GM12878 (cell line): ENCODE results near the gene TAGLN3. TPM values are rescaled to one million over a fixed set of nuclear protein-coding genes. Genes with fewer than 3 reads are reported as not detected.

Experiments used
- ATAC-seq: fragments of 200-7000 bp; cut with Tn5 transposase; 3 replicates; pipeline ENCODE4 v1.9.1; 2020; ENCODE audit warnings: mild to moderate bottlenecking, moderate library complexity
- BruUV-seq: library from RNA; stranded (reverse); fragments of 400-500 nt; replicated peaks from 2 replicates; lab custom pipeline; 2021; lab: Mats Ljungman, UMichigan
- CTCF ChIA-PET: fragments of 300-600 bp; sonication (Branson Sonifier 250); formaldehyde crosslinking; extraction: SDS; loops from one replicate; lab custom pipeline; 2021; ENCODE audit warnings: inconsistent platforms; lab: Yijun Ruan, JAX
- POLR2A ChIA-PET: fragments of 350-600 bp; formaldehyde crosslinking; extraction: SDS; loops from one replicate; lab custom pipeline; 2021; ENCODE audit warnings: inconsistent platforms; lab: Charles Lee
- RAD21 ChIA-PET: fragments of 300-600 bp; sonication (Branson Sonifier 250); formaldehyde crosslinking; loops from one replicate; lab custom pipeline; 2023; ENCODE audit warnings: antibody characterized with exemption; ENCODE audit not compliant: unreplicated experiment; lab: Charles Lee
- SMC1A ChIA-PET: fragments of 300-600 bp; sonication (Branson Sonifier 250); formaldehyde crosslinking; loops from one replicate; lab custom pipeline; 2023; ENCODE audit not compliant: unreplicated experiment, uncharacterized antibody; lab: Charles Lee
- DNase-seq: peaks from one replicate; pipeline ENCODE4 v3.0.0-alpha.2; 2011; ENCODE audit warnings: low read depth, low spot score
- FAIRE-seq: peaks from 3 replicates; lab custom pipeline; 2011; peaks lifted over from hg19 to GRCh38; lab: Jason Lieb, UNC
- H2AFZ ChIP-seq: 2 replicates; pipeline ENCODE4 v1.6.0; 2011; ENCODE audit warnings: low read depth, low read length, control low read depth; ENCODE audit not compliant: control insufficient read depth
- H3K27ac ChIP-seq: 2 replicates; pipeline ENCODE4 v1.5.1; 2011; ENCODE audit warnings: control low read depth; ENCODE audit not compliant: control insufficient read depth, insufficient read depth
- H3K27me3 ChIP-seq, 2 experiments: replicated peaks in 1 of 2; 2 replicates each; pipeline versions ENCODE4 v1.6.0 to v1.6.1; 2011; ENCODE audit warnings: low read length in 1 of 2; ENCODE audit not compliant: control insufficient read depth in 2 of 2, insufficient read depth in 2 of 2
- H3K36me3 ChIP-seq, 2 experiments: 2 replicates each; pipeline ENCODE4 v1.5.1; 2011; ENCODE audit warnings: low read length in 1 of 2; ENCODE audit not compliant: control insufficient read depth in 2 of 2, insufficient read depth in 2 of 2
- H3K4me1 ChIP-seq: 2 replicates; pipeline ENCODE4 v1.6.1; 2011; ENCODE audit warnings: mild to moderate bottlenecking, low read length, moderate library complexity, mixed read lengths; ENCODE audit not compliant: control insufficient read depth, insufficient read depth
- H3K4me2 ChIP-seq: 2 replicates; pipeline ENCODE4 v1.6.0; 2011; ENCODE audit warnings: control low read depth; ENCODE audit not compliant: control insufficient read depth, insufficient read depth
- H3K4me3 ChIP-seq: fragments of 200-600 bp; sonication (generic); 2 replicates; pipeline ENCODE4 v1.5.1; 2016
- H3K79me2 ChIP-seq: 2 replicates; pipeline ENCODE4 v1.6.0; 2011; ENCODE audit warnings: low read length; ENCODE audit not compliant: control insufficient read depth, insufficient read depth
- H3K9ac ChIP-seq: 2 replicates; pipeline ENCODE4 v1.8.0; 2011; ENCODE audit warnings: low read length, control low read depth, mixed read lengths; ENCODE audit not compliant: control insufficient read depth, insufficient read depth
- H3K9me3 ChIP-seq: replicated peaks from 3 replicates; pipeline ENCODE4 v1.5.1; 2011; ENCODE audit warnings: mild to moderate bottlenecking, low read length; ENCODE audit not compliant: control insufficient read depth, insufficient read depth
- H4K20me1 ChIP-seq: 2 replicates; pipeline ENCODE4 v1.6.0; 2011; ENCODE audit not compliant: control insufficient read depth, insufficient read depth
- BCL3 ChIP-seq: IDR thresholded peaks from 2 replicates; pipeline ENCODE4 v1.6.1; 2011; ENCODE audit warnings: borderline replicate concordance, low read depth, mild to moderate bottlenecking, moderate library complexity, low read length; ENCODE audit not compliant: insufficient read depth, poor library complexity, severe bottlenecking
- CTCF ChIP-seq, 3 experiments: IDR thresholded peaks in 2 of 3; conservative IDR thresholded peaks in 1 of 3; 2 replicates each; pipeline ENCODE4 v1.5.1; 2011; ENCODE audit warnings: low read depth in 3 of 3, low read length in 3 of 3, mild to moderate bottlenecking in 3 of 3, control low read depth in 2 of 3, moderate library complexity in 2 of 3, inconsistent platforms in 1 of 3, mixed read lengths in 1 of 3; ENCODE audit not compliant: control insufficient read depth in 2 of 3, insufficient read depth in 1 of 3; ENCODE audit errors: extremely low read depth in 1 of 3
- E2F8 ChIP-seq: fragments of 450-650 bp; IDR thresholded peaks from 2 replicates; pipeline ENCODE4 v1.6.1; 2018; ENCODE audit warnings: mild to moderate bottlenecking, low read depth, moderate library complexity; ENCODE audit not compliant: partially characterized antibody
- GABPA ChIP-seq: IDR thresholded peaks from 2 replicates; pipeline ENCODE4 v1.6.1; 2014; ENCODE audit warnings: antibody characterized with exemption, low read depth, mild to moderate bottlenecking, inconsistent platforms
- HCFC1 ChIP-seq: fragments of 150-350 bp; IDR thresholded peaks from 2 replicates; pipeline ENCODE4 v1.6.1; 2014; ENCODE audit warnings: low read length
- JUND ChIP-seq: IDR thresholded peaks from 2 replicates; pipeline ENCODE4 v1.6.1; 2012; ENCODE audit warnings: low read depth, mild to moderate bottlenecking, low read length, improper control_type of control experiment, moderate library complexity
- LARP7 ChIP-seq: fragments of 450-650 bp; IDR thresholded peaks from 2 replicates; pipeline ENCODE4 v1.6.1; 2017; ENCODE audit warnings: mild to moderate bottlenecking
- ZNF274 ChIP-seq: IDR thresholded peaks from one replicate; pipeline ENCODE4 v1.8.0; 2011; ENCODE audit not compliant: insufficient read length, insufficient read depth
- WGBS: methylation state at CpG from one replicate; pipeline ENCODE4 v1.1.6; 2016; ENCODE audit warnings: low lambda C conversion rate; ENCODE audit not compliant: insufficient replicate concordance, insufficient coverage; ENCODE audit errors: missing lambda C conversion rate; 5-methylcytosine and 5-hydroxymethylcytosine counted together
- in situ Hi-C: fragments of 300-500 bp; cut with MboI; formaldehyde crosslinking; loops from 9 replicates; pipeline ENCODE4 v1.14.3; 2018; ENCODE audit warnings: mixed read lengths
- intact Hi-C: fragments of 100-400 bp; cut with micrococcal nuclease; formaldehyde crosslinking; loops from one replicate; pipeline ENCODE4 v1.14.2; 2022; ENCODE audit not compliant: unreplicated experiment
- polyA plus RNA-seq, 11 experiments: library from polyadenylated mRNA; depleted of rRNA in 4 of 11; unstranded in 6 of 11; stranded (reverse) in 5 of 11; fragments of >200 nt; fragmentation: Nextera tagmentation in 4 of 11; fragmentation: Illumina TruSeq in 1 of 11; extraction: Ambion mirVana in 4 of 11; extraction: Trizol in 1 of 11; gene quantifications; 1 replicate in 1 of 11; 2 replicates in 10 of 11; pipeline versions ENCODE4 v1.2.1 to v1.2.3, GENCODE V29; 2011 to 2016; ENCODE audit warnings: inconsistent platforms in 2 of 11, missing spikeins in 2 of 11, low read depth in 1 of 11
- total RNA-seq, 4 experiments: library from RNA; depleted of rRNA in 3 of 4; stranded (reverse); fragments of >200 nt in 3 of 4; fragmentation: Illumina TruSeq in 1 of 4; extraction: Trizol in 1 of 4; gene quantifications; 2 replicates each; pipeline versions ENCODE4 v1.2.1 to v1.2.3, GENCODE V29; 2013 to 2021

TAGLN3 gene
- total and polyA plus RNA-seq, 10 of the 15 experiments (the other 5 are each of a cell fraction or from before 2014, with no cell fraction given): 0.06 to 0.53 (median 0.12) TPM; not detected in 3

GRCh38 chr3:112041321-112041720, 42.6 kb downstream of the TAGLN3 start (continued):
- TF ChIP-seq CTCF (IDR thresholded peaks at IDR 0.05 in 2 of 3, conservative IDR thresholded peaks at IDR 0.05 in 1 of 3; ENCODE audit: control insufficient read depth in 2 of 3, extremely low read depth in 1 of 3, insufficient read depth in 1 of 3, low read depth in 3 of 3, low read length in 3 of 3) (no peak), JUND (no peak), BCL3 (no peak)

- in situ Hi-C loops: no loop called here
- Histone ChIP-seq H3K27ac (no peak overlapping the region), H3K9me3 (no peaks in the 10 kb centered on the region), H3K4me3 (no peak overlapping the region), H3K4me2 (no peak overlapping the region), H2AFZ (no peak overlapping the region), H3K79me2 (no peaks in the 10 kb centered on the region), H4K20me1 (no peaks in the 10 kb centered on the region), H3K4me1 (no peaks in the 10 kb centered on the region), H3K9ac (no peak overlapping the region), H3K27me3 (peaks cover 0 to 6% of the 10 kb centered on the region in 2 experiments; a peak in 1 of 4 replicates), H3K36me3 (no peaks in the 10 kb centered on the region)
- TF ChIP-seq HCFC1 (no peak), LARP7 (no peak), E2F8 (no peak), JUND (no peak), ZNF274 (no peak), GABPA (no peak)
- no peak for FAIRE-seq
- WGBS: 48% methylated on average over 6 of the region's 6 CpGs
- SMC1A ChIA-PET: interaction anchor here (0.8 to 5.7 kb wide), 10 partner anchors 11 to 328 kb away, joined by 3 to 48 read pairs (median 6); no protein-coding TSS in a partner anchor
- POLR2A ChIA-PET: no interaction called here
- DNase-seq: no peak
- no TSS peak for BruUV-seq
- 0 out of 3 replicates have a peak, but pooled peaks have one; percentile 14 for ATAC-seq
- RAD21 ChIA-PET: interaction anchor here (0.6 to 3.0 kb wide), 14 partner anchors 9 to 325 kb away, joined by 3 to 21 read pairs (median 4); partner anchors contain the start of gene ABHD10
- intact Hi-C loops: loop anchor here (1.0 to 10.0 kb wide), 4 partner anchors 30 to 328 kb away; no protein-coding TSS in a partner anchor
- CTCF ChIA-PET: interaction anchor here (0.6 to 4.4 kb wide), 34 partner anchors 8 to 373 kb away, joined by 3 to 99 read pairs (median 5); partner anchors contain the start of genes ABHD10, TAGLN3 and TMPRSS7
Measured at GRCh38 chr3:112042842-112043280, 44.1 kb downstream of the TAGLN3 start.
